A549 (cell line): ENCODE results near the gene CTNNA1.

Experiments used
- CHD2 ChIP-seq: fragments of 150-350 bp; IDR thresholded peaks from 2 replicates; pipeline ENCODE4 v1.6.1; 2014; ENCODE audit warnings: low read length; ENCODE audit not compliant: partially characterized antibody
- CHD4 ChIP-seq: fragments of 200-600 bp; sonication (generic); IDR thresholded peaks from 2 replicates; pipeline ENCODE4 v1.6.1; 2016; ENCODE audit warnings: antibody characterized with exemption, mild to moderate bottlenecking, borderline replicate concordance
- CTCF ChIP-seq: fragments of >200 bp; sonication (Bioruptor Twin); formaldehyde crosslinking; IDR thresholded peaks from 3 replicates; pipeline ENCODE4 v1.5.1; 2016
- EHMT2 ChIP-seq: fragments of 200-600 bp; sonication (generic); IDR thresholded peaks from 2 replicates; pipeline ENCODE4 v1.6.1; 2016; ENCODE audit warnings: antibody characterized with exemption, low read depth, mild to moderate bottlenecking, moderate library complexity
- EP300 ChIP-seq, 2 experiments: fragments of >200 bp; sonication (Bioruptor Twin); formaldehyde crosslinking; IDR thresholded peaks; 2 replicates in 1 of 2; 3 replicates in 1 of 2; pipeline ENCODE4 v1.6.1; 2016 to 2017
- MYC ChIP-seq: IDR thresholded peaks from 2 replicates; pipeline ENCODE4 v1.6.1; 2012; ENCODE audit warnings: mild to moderate bottlenecking, inconsistent platforms, low read length, improper control_type of control experiment, borderline replicate concordance
- PHF8 ChIP-seq: fragments of 200-600 bp; sonication (generic); IDR thresholded peaks from 2 replicates; pipeline ENCODE4 v1.6.1; 2016; ENCODE audit warnings: low read depth, mild to moderate bottlenecking, antibody characterized with exemption, moderate library complexity, borderline replicate concordance
- POLR2A ChIP-seq: IDR thresholded peaks from 2 replicates; pipeline ENCODE4 v1.6.1; 2012; ENCODE audit warnings: mild to moderate bottlenecking, low read length
- POLR2AphosphoS2 ChIP-seq: conservative IDR thresholded peaks from 2 replicates; pipeline ENCODE4 v1.6.1; 2012; ENCODE audit warnings: low read length, improper control_type of control experiment, inconsistent platforms
- RAD21 ChIP-seq, 2 experiments: fragments of >200 bp in 1 of 2; sonication (Bioruptor Twin) in 1 of 2; formaldehyde crosslinking in 1 of 2; IDR thresholded peaks in 1 of 2; conservative IDR thresholded peaks in 1 of 2; 2 replicates in 1 of 2; 3 replicates in 1 of 2; pipeline ENCODE4 v1.6.1; 2012 to 2018; ENCODE audit warnings: inconsistent platforms in 1 of 2
- SMC3 ChIP-seq: fragments of >200 bp; sonication (Bioruptor Twin); formaldehyde crosslinking; IDR thresholded peaks from 3 replicates; pipeline ENCODE4 v1.6.1; 2018; ENCODE audit warnings: inconsistent platforms
- TF ChIP-seq, protein P1 (sequence below): fragments of 150-350 bp; IDR thresholded peaks from 2 replicates; pipeline ENCODE4 v1.6.1; 2014; ENCODE audit warnings: low read depth, mild to moderate bottlenecking, low read length
- TF ChIP-seq, protein P2 (sequence below): fragments of 450-650 bp; IDR thresholded peaks from 2 replicates; pipeline ENCODE4 v1.6.1; 2014; ENCODE audit warnings: antibody characterized with exemption
- TF ChIP-seq, protein P3 (sequence below): fragments of 200-600 bp; sonication (generic); IDR thresholded peaks from 2 replicates; pipeline ENCODE4 v1.6.1; 2016; ENCODE audit warnings: antibody characterized with exemption, mild to moderate bottlenecking, moderate library complexity

DNA sequence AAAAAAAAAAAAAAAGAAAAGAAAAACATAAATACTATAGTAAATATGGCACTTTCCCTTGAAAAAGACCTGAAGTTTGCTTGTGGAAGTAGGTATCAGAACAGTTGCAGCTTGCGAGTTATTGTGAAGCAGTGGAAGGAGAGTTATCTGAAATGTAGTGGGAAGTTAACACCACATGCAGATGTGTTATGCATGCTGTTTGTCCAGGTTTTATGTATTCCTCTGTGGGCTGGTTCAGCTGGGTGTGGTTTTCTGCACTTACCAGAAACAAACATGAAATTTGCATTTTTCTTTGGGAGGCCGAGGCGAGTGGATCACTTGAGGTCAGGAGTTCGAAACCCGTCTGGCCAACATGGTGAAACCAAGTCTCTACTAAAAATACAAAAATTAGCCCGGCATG lies 42.1 kb upstream of the CTNNA1 start:
- TF ChIP-seq CTCF (no peak), POLR2A (no peak), RAD21 (conservative IDR thresholded peaks at IDR 0.05 in 1 of 2, IDR thresholded peaks at IDR 0.05 in 1 of 2) (no peak), MYC (no peak), SMC3 (no peak), EP300 (IDR thresholded peaks at IDR 0.05) (no peak), CHD4 (no peak), POLR2AphosphoS2 (no peak), PHF8 (no peak), CHD2 (no peak), EHMT2 (no peak)
- TF ChIP-seq, protein P1, sequence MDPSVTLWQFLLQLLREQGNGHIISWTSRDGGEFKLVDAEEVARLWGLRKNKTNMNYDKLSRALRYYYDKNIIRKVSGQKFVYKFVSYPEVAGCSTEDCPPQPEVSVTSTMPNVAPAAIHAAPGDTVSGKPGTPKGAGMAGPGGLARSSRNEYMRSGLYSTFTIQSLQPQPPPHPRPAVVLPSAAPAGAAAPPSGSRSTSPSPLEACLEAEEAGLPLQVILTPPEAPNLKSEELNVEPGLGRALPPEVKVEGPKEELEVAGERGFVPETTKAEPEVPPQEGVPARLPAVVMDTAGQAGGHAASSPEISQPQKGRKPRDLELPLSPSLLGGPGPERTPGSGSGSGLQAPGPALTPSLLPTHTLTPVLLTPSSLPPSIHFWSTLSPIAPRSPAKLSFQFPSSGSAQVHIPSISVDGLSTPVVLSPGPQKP = no peak
- TF ChIP-seq, protein P2, sequence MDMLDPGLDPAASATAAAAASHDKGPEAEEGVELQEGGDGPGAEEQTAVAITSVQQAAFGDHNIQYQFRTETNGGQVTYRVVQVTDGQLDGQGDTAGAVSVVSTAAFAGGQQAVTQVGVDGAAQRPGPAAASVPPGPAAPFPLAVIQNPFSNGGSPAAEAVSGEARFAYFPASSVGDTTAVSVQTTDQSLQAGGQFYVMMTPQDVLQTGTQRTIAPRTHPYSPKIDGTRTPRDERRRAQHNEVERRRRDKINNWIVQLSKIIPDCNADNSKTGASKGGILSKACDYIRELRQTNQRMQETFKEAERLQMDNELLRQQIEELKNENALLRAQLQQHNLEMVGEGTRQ = no peak
- TF ChIP-seq, protein P3, sequence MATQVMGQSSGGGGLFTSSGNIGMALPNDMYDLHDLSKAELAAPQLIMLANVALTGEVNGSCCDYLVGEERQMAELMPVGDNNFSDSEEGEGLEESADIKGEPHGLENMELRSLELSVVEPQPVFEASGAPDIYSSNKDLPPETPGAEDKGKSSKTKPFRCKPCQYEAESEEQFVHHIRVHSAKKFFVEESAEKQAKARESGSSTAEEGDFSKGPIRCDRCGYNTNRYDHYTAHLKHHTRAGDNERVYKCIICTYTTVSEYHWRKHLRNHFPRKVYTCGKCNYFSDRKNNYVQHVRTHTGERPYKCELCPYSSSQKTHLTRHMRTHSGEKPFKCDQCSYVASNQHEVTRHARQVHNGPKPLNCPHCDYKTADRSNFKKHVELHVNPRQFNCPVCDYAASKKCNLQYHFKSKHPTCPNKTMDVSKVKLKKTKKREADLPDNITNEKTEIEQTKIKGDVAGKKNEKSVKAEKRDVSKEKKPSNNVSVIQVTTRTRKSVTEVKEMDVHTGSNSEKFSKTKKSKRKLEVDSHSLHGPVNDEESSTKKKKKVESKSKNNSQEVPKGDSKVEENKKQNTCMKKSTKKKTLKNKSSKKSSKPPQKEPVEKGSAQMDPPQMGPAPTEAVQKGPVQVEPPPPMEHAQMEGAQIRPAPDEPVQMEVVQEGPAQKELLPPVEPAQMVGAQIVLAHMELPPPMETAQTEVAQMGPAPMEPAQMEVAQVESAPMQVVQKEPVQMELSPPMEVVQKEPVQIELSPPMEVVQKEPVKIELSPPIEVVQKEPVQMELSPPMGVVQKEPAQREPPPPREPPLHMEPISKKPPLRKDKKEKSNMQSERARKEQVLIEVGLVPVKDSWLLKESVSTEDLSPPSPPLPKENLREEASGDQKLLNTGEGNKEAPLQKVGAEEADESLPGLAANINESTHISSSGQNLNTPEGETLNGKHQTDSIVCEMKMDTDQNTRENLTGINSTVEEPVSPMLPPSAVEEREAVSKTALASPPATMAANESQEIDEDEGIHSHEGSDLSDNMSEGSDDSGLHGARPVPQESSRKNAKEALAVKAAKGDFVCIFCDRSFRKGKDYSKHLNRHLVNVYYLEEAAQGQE = no peak
